CD8-positive, alpha-beta memory T cell (primary cell): Measurements from ENCODE around the gene DCP1B. TPM values are rescaled to one million over a fixed set of nuclear protein-coding genes. Genes with fewer than 3 reads are reported as not detected.

Experiments used
- CTCF ChIA-PET: fragments of 350-600 bp; sonication (Branson Sonifier 250); formaldehyde crosslinking; loops from one replicate; lab custom pipeline; 2021; ENCODE audit warnings: antibody characterized with exemption; lab: Charles Lee
- POLR2A ChIA-PET: fragments of 350-600 bp; sonication (Branson Sonifier 250); formaldehyde crosslinking; loops from one replicate; lab custom pipeline; 2021; ENCODE audit warnings: antibody characterized with exemption; lab: Charles Lee
- DNase-seq, 5 donors: peaks; one replicate each; pipeline versions ENCODE4 v3.0.0 to v3.0.0-alpha.2; 2020 to 2022; ENCODE audit warnings: mixed read lengths in 1 of 5
- H3K27ac ChIP-seq: one replicate; pipeline ENCODE4 v1.7.0; 2013; ENCODE audit warnings: low read depth, mild to moderate bottlenecking, low read length, moderate library complexity
- H3K27me3 ChIP-seq: 2 replicates; pipeline ENCODE4 v1.7.0; 2013; ENCODE audit warnings: low read length, mild to moderate bottlenecking; ENCODE audit not compliant: insufficient read depth, poor library complexity, severe bottlenecking
- H3K36me3 ChIP-seq: 2 replicates; pipeline ENCODE4 v1.7.0; 2013; ENCODE audit warnings: mild to moderate bottlenecking, low read length, moderate library complexity; ENCODE audit not compliant: insufficient read depth
- H3K4me1 ChIP-seq: 2 replicates; pipeline ENCODE4 v1.7.0; 2013; ENCODE audit warnings: mild to moderate bottlenecking, low read length, moderate library complexity; ENCODE audit not compliant: insufficient read depth
- H3K4me3 ChIP-seq: 2 replicates; pipeline ENCODE4 v1.7.0; 2013; ENCODE audit warnings: mild to moderate bottlenecking, low read length
- H3K9me3 ChIP-seq: 2 replicates; pipeline ENCODE4 v1.7.0; 2013; ENCODE audit warnings: mild to moderate bottlenecking, low read length
- H3K27ac Mint-ChIP-seq, 8 donors: one replicate each; pipeline ENCODE4 v1.8.0; 2020 to 2021; ENCODE audit warnings: mixed read lengths in 8 of 8, mild to moderate bottlenecking in 6 of 8, inconsistent platforms in 3 of 8, moderate library complexity in 3 of 8
- H3K27me3 Mint-ChIP-seq, 2 donors: one replicate each; pipeline ENCODE4 v1.8.0; 2020 to 2021; ENCODE audit warnings: mixed read lengths in 2 of 2, mild to moderate bottlenecking in 1 of 2, moderate library complexity in 1 of 2
- H3K36me3 Mint-ChIP-seq, 3 donors: one replicate each; pipeline ENCODE4 v1.8.0; 2020 to 2021; ENCODE audit warnings: mixed read lengths in 3 of 3, inconsistent platforms in 1 of 3, mild to moderate bottlenecking in 1 of 3
- H3K4me1 Mint-ChIP-seq, 3 donors: one replicate each; pipeline ENCODE4 v1.8.0; 2020 to 2021; ENCODE audit warnings: mixed read lengths in 3 of 3, inconsistent platforms in 1 of 3, mild to moderate bottlenecking in 1 of 3
- H3K4me3 Mint-ChIP-seq, 7 donors: one replicate each; pipeline ENCODE4 v1.8.0; 2020 to 2021; ENCODE audit warnings: mixed read lengths in 7 of 7, mild to moderate bottlenecking in 6 of 7, moderate library complexity in 4 of 7, inconsistent platforms in 2 of 7
- H3K9me3 Mint-ChIP-seq, 5 donors: one replicate each; pipeline ENCODE4 v1.8.0; 2020 to 2022; ENCODE audit warnings: mixed read lengths in 5 of 5, mild to moderate bottlenecking in 3 of 5, moderate library complexity in 2 of 5, inconsistent platforms in 1 of 5
- polyA plus RNA-seq: library from polyadenylated mRNA; unstranded; fragments of 300-500 nt; fragmentation: Illumina TruSeq; gene quantifications from one replicate; pipeline ENCODE4 v1.2.3, GENCODE V29; 2021
- total RNA-seq, 2 experiments: library from RNA; stranded (reverse); gene quantifications; one replicate each; pipeline ENCODE4 v1.2.3, GENCODE V29; 2021

DCP1B gene
- total and polyA plus RNA-seq, 3 experiments from 2014 or later: 13.9 to 26.0 (median 16.7) TPM

DNA sequence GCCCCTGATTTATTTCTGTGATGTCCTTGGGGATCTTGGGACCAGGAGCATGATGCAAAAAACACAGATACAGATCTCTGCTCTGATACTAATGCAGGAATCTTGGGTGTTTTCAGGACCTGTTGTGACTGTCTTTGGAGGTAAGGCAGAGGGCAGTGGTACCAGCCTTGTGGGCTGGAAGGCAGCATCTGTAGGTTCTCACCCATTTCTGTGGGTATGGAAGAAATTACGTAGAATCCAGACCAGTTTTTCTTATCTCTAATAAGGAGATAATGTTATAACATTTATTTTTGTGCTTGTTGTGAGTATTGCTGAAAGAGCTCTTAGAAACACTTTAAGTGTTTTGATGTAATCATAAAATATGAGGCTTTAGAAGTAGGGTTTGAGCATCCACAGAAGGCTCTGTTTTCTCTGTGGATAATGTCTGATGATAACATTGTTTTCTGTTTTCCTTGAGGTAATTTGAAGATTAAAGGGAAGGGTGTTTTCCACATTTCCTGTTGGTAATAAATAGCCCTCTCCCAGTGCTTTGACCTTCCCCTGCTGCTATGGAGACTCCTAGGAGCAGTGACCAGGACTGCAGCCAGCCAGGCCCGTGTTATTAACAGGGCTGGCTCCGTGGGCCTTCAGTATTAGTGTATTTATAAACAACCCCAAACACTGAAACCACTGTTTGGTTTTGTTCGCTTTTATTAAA, 9.4 kb upstream of the DCP1B start:
- H3K4me1 Mint-ChIP-seq: peaks cover 0 to 6% (median 0%) of the 10 kb centered on the region in 3 donors
- no peak for DNase-seq
- no peaks in the 10 kb centered on the region for H3K9me3 Mint-ChIP-seq
- no peak overlapping the region for H3K4me3 ChIP-seq
- ChIA-PET POLR2A (no interaction called here), CTCF (interaction anchor here (1.1 kb wide), 1 partner anchor 218 kb away, joined by 3 read pairs; no protein-coding TSS in a partner anchor)
- no peaks in the 10 kb centered on the region for H3K4me1 ChIP-seq
- H3K27ac Mint-ChIP-seq: no peak overlapping the region
- H3K9me3 ChIP-seq: no peaks in the 10 kb centered on the region
- H3K36me3 Mint-ChIP-seq: no peaks in the 10 kb centered on the region
- H3K27ac ChIP-seq: no peak overlapping the region
- H3K27me3 ChIP-seq: no peaks in the 10 kb centered on the region
- H3K36me3 ChIP-seq: no peaks in the 10 kb centered on the region
- H3K4me3 Mint-ChIP-seq: no peak overlapping the region
- peaks cover 6 to 24% of the 10 kb centered on the region in 2 donors for H3K27me3 Mint-ChIP-seq

DNA sequence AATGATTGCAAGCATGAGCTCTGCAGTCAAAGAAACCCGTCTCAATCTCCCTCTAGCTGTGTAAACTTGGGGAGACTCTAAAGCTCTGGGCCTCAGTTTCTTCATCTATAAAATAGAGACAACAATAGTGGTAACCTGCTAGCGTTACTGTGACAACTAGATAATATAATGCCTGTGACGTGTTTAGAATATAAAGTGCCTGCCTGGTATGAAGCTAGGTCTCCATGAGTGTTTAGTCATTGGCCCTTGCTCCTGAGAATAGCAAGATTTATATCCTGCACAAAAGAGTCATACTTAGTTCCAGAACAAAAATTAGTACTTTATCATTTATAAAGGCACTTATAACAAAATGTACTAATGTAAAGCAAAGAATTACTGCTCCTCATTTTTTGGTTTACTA, 8.8 kb upstream of the DCP1B start:
- H3K36me3 ChIP-seq: no peaks in the 10 kb centered on the region
- Mint-ChIP-seq H3K27me3 (peaks cover 6 to 20% of the 10 kb centered on the region in 2 donors), H3K27ac (no peak overlapping the region), H3K4me1 (peaks cover 0 to 6% (median 0%) of the 10 kb centered on the region in 3 donors), H3K9me3 (no peaks in the 10 kb centered on the region), H3K4me3 (no peak overlapping the region), H3K36me3 (no peaks in the 10 kb centered on the region)
- H3K27ac ChIP-seq: no peak overlapping the region
- no peak for DNase-seq
- H3K9me3 ChIP-seq: no peaks in the 10 kb centered on the region
- H3K27me3 ChIP-seq: no peaks in the 10 kb centered on the region
- H3K4me1 ChIP-seq: no peaks in the 10 kb centered on the region
- CTCF ChIA-PET: interaction anchor here (1.1 kb wide), 1 partner anchor 217 kb away, joined by 3 read pairs; no protein-coding TSS in a partner anchor
- POLR2A ChIA-PET: no interaction called here
- no peak overlapping the region for H3K4me3 ChIP-seq

DNA sequence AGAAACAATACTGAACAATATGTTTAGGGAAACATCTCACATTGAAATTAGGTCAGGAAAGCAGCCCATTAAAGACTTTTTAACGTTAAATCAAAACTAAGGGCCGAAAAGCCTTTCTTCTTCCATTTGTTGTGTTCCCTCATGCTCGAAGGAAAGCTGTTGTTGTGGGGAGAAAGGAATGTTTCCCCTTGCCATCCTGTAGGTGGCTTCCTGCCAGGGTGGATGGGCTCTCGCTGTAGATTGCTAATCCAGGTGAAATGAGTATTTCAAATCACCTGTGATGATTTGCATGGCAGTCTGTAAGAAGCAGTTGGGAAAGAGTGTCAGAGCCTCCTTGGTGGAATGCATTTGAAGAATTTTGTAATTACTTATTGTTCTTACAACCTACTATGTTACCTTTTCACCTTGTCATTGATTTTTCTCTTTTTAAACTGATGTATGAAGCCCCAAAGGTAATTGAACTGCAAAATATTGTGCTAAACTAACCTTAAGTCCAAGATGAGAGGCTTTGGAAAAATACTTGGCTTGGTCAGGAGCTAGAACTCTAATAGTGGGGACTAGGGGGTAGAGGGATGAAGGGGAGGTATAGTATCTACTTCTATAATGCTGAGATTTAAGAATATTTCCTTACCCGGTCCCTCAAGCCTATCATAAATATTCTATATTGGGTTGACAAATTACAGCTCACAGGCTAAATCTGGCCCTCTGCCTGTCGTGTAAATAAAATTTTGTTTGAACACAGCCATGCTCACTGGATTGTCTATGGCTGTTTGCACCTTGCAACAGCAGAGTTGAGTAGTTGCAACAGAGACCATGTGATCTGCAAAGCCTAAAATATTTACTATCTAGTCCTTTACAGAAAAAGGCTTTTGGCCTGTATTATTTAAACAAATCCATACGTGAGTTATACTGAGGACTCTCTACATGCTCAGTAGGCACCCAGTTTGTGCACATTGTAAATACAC, 7.7 kb upstream of the DCP1B start:
- H3K4me3 Mint-ChIP-seq: no peak overlapping the region
- no peak overlapping the region for H3K27ac Mint-ChIP-seq
- Histone ChIP-seq H3K9me3 (no peaks in the 10 kb centered on the region), H3K27me3 (no peaks in the 10 kb centered on the region), H3K4me1 (no peaks in the 10 kb centered on the region), H3K27ac (no peak overlapping the region), H3K36me3 (no peaks in the 10 kb centered on the region), H3K4me3 (no peak overlapping the region)
- ChIA-PET POLR2A (no interaction called here), CTCF (interaction anchor here (0.8 to 1.2 kb wide), 3 partner anchors 9 to 43 kb away, joined by 3 read pairs; no protein-coding TSS in a partner anchor)
- no peaks in the 10 kb centered on the region for H3K36me3 Mint-ChIP-seq
- no peak for DNase-seq
- H3K4me1 Mint-ChIP-seq: peaks cover 0 to 2% (median 0%) of the 10 kb centered on the region in 3 donors
- H3K9me3 Mint-ChIP-seq: no peaks in the 10 kb centered on the region
- peaks cover 2 to 11% of the 10 kb centered on the region in 2 donors for H3K27me3 Mint-ChIP-seq

- Histone ChIP-seq H3K4me1 (no peaks in the 10 kb centered on the region), H3K27ac (no peak overlapping the region), H3K4me3 (no peak overlapping the region), H3K27me3 (no peaks in the 10 kb centered on the region), H3K9me3 (no peaks in the 10 kb centered on the region), H3K36me3 (no peaks in the 10 kb centered on the region)
- Mint-ChIP-seq H3K4me1 (peaks cover under 1 to 4% (median 2%) of the 10 kb centered on the region in 3 donors), H3K27me3 (peaks cover 2 to 10% of the 10 kb centered on the region in 2 donors), H3K4me3 (no peak overlapping the region), H3K27ac (peak overlapping the region in 1 of 8 donors; percentile 41), H3K9me3 (no peaks in the 10 kb centered on the region), H3K36me3 (no peaks in the 10 kb centered on the region)
- no peak for DNase-seq
- ChIA-PET CTCF (interaction anchor here (1.1 to 1.7 kb wide), 2 partner anchors 9 to 70 kb away, joined by 4 read pairs; no protein-coding TSS in a partner anchor), POLR2A (no interaction called here)
Measured at GRCh38 chr12:2009623-2010022, 5.4 kb upstream of the DCP1B start.

DNA sequence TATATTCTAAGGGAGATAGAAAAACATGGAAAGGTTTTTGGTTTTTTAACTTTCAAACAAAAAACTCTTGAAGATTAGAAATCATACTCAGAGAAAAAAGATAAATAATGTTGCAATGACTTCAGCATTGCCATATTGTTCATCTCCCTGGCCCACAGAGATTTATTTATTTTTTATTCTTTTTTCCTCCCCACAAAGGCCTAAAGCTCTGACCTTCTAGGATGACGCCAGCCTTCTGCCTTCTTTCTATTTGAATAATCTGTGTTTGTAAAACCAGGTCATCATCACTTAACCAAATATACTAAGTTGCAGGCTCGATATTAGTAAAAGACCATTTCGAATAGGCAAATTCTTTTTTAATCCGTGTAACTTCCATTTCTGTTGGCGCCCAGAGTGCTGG, 4.4 kb upstream of the DCP1B start:
- no peak overlapping the region for H3K4me3 ChIP-seq
- Mint-ChIP-seq H3K9me3 (no peaks in the 10 kb centered on the region), H3K27me3 (peaks cover 3 to 10% of the 10 kb centered on the region in 2 donors), H3K4me3 (no peak overlapping the region), H3K36me3 (peaks cover 0 to 7% (median 0%) of the 10 kb centered on the region in 3 donors), H3K27ac (no peak overlapping the region), H3K4me1 (peaks cover 10 to 13% (median 11%) of the 10 kb centered on the region in 3 donors)
- H3K36me3 ChIP-seq: no peaks in the 10 kb centered on the region
- no peak overlapping the region for H3K27ac ChIP-seq
- H3K9me3 ChIP-seq: no peaks in the 10 kb centered on the region
- CTCF ChIA-PET: interaction anchor here (1.8 kb wide), 1 partner anchor 26 kb away, joined by 6 read pairs; no protein-coding TSS in a partner anchor
- POLR2A ChIA-PET: no interaction called here
- H3K4me1 ChIP-seq: peaks cover under 1% of the 10 kb centered on the region
- DNase-seq: no peak
- H3K27me3 ChIP-seq: no peaks in the 10 kb centered on the region

- Mint-ChIP-seq H3K9me3 (no peaks in the 10 kb centered on the region), H3K27me3 (peaks cover 0 to 1% of the 10 kb centered on the region in 2 donors), H3K4me1 (peaks cover 37 to 51% (median 44%) of the 10 kb centered on the region in 3 donors), H3K27ac (peak overlapping the region; percentile 87 to 100 (median 98)), H3K4me3 (peak overlapping the region; percentile 93 to 100 (median 98)), H3K36me3 (peaks cover 0 to 16% (median 2%) of the 10 kb centered on the region in 3 donors)
- DNase-seq: no peak
- Histone ChIP-seq H3K27ac (peak overlapping the region; percentile 84), H3K4me1 (peaks cover 20% of the 10 kb centered on the region), H3K4me3 (peak overlapping the region; percentile 90), H3K36me3 (no peaks in the 10 kb centered on the region), H3K27me3 (no peaks in the 10 kb centered on the region), H3K9me3 (no peaks in the 10 kb centered on the region)
- ChIA-PET CTCF (interaction anchor here (3.2 kb wide), 1 partner anchor 9 kb away, joined by 10 read pairs; no protein-coding TSS in a partner anchor), POLR2A (interaction anchor here (2.7 kb wide), 1 partner anchor 9 kb away, joined by 11 read pairs; no protein-coding TSS in a partner anchor)
Measured at GRCh38 chr12:2003676-2004112, 563 bp downstream of the DCP1B start.

GRCh38 chr12:1995205-1995896, 8.9 kb downstream of the DCP1B start:
- H3K9me3 ChIP-seq: no peaks in the 10 kb centered on the region
- POLR2A ChIA-PET: interaction anchor here (1.5 kb wide), 1 partner anchor 8 kb away, joined by 11 read pairs; the partner anchor contains the start of gene DCP1B
- peaks cover 15 to 71% (median 29%) of the 10 kb centered on the region in 3 donors for H3K36me3 Mint-ChIP-seq
- no peak for DNase-seq
- H3K27ac Mint-ChIP-seq: peak overlapping the region; percentile 22 to 92 (median 77)
- H3K9me3 Mint-ChIP-seq: no peaks in the 10 kb centered on the region
- peaks cover 15% of the 10 kb centered on the region for H3K4me1 ChIP-seq
- H3K4me1 Mint-ChIP-seq: peaks cover 56 to 72% (median 65%) of the 10 kb centered on the region in 3 donors
- H3K27me3 ChIP-seq: no peaks in the 10 kb centered on the region
- H3K4me3 Mint-ChIP-seq: peak overlapping the region in 1 of 7 donors; percentile 7
- no peaks in the 10 kb centered on the region for H3K27me3 Mint-ChIP-seq
- H3K27ac ChIP-seq: no peak overlapping the region
- H3K36me3 ChIP-seq: peaks cover 8% of the 10 kb centered on the region
- H3K4me3 ChIP-seq: no peak overlapping the region
- CTCF ChIA-PET: interaction anchor here (2.3 kb wide), 1 partner anchor 39 kb away, joined by 5 read pairs; no protein-coding TSS in a partner anchor
